HEK293 (cell line): ENCODE results near the gene CACNA1C.

Experiments used
- CTCF ChIA-PET: fragments of 350-600 bp; formaldehyde crosslinking; extraction: SDS; loops from one replicate; lab custom pipeline; 2021; ENCODE audit warnings: antibody characterized with exemption; lab: Yijun Ruan, JAX
- POLR2A ChIA-PET: fragments of 300-600 bp; formaldehyde crosslinking; extraction: SDS; loops from one replicate; lab custom pipeline; 2020; ENCODE audit warnings: antibody characterized with exemption, inconsistent platforms; lab: Yijun Ruan, JAX
- H3K27ac ChIP-seq: fragments of 200-500 bp; sonication (Bioruptor generic); 2 replicates; pipeline ENCODE4 v1.5.1; 2014; ENCODE audit warnings: low read depth, low read length, control low read depth, inconsistent platforms; ENCODE audit errors: extremely low read depth
- H3K36me3 ChIP-seq, 2 experiments: fragments of 200-500 bp in 1 of 2; sonication (Bioruptor generic) in 1 of 2; 1 replicate in 1 of 2; 2 replicates in 1 of 2; pipeline ENCODE4 v1.5.1; 2014 to 2017; ENCODE audit warnings: inconsistent platforms in 2 of 2, low read length in 2 of 2; ENCODE audit not compliant: control insufficient read depth in 2 of 2, insufficient read depth in 1 of 2
- H3K4me1 ChIP-seq: fragments of 200-500 bp; sonication (Bioruptor generic); 2 replicates; pipeline ENCODE4 v1.5.1; 2014; ENCODE audit warnings: mild to moderate bottlenecking, low read length, inconsistent platforms; ENCODE audit not compliant: control insufficient read depth, insufficient read depth
- H3K4me3 ChIP-seq: 2 replicates; pipeline ENCODE4 v1.5.1; 2011; ENCODE audit warnings: low read depth, mild to moderate bottlenecking, control low read depth, low read length, moderate library complexity
- H3K9me3 ChIP-seq: fragments of 200-500 bp; sonication (Bioruptor generic); 2 replicates; pipeline ENCODE4 v1.5.1; 2014; ENCODE audit warnings: low read depth, low read length, inconsistent platforms; ENCODE audit not compliant: control insufficient read depth, insufficient read depth
- GFI1B ChIP-seq: fragments of 450-650 bp; formaldehyde crosslinking; IDR thresholded peaks from 2 replicates; pipeline ENCODE4 v1.5.1; 2016; ENCODE audit warnings: missing biosample characterization, missing genetic modification characterization
- GLI2 ChIP-seq: fragments of 450-650 bp; formaldehyde crosslinking; IDR thresholded peaks from 2 replicates; pipeline ENCODE4; 2017; ENCODE audit warnings: missing biosample characterization, missing genetic modification characterization, low read depth, borderline replicate concordance
- REPIN1 ChIP-seq: fragments of 450-650 bp; formaldehyde crosslinking; IDR thresholded peaks from 2 replicates; pipeline ENCODE4 v1.5.1; 2017; ENCODE audit warnings: missing biosample characterization, missing genetic modification characterization, low read depth
- SCRT2 ChIP-seq: fragments of 450-650 bp; formaldehyde crosslinking; IDR thresholded peaks from 2 replicates; pipeline ENCODE4 v1.5.1; 2016; ENCODE audit warnings: missing biosample characterization, missing genetic modification characterization
- ZIC2 ChIP-seq: fragments of 450-650 bp; formaldehyde crosslinking; IDR thresholded peaks from 2 replicates; pipeline ENCODE4 v1.5.1; 2016; ENCODE audit warnings: missing biosample characterization, missing genetic modification characterization
- ZNF140 ChIP-seq: fragments of 450-650 bp; formaldehyde crosslinking; IDR thresholded peaks from 2 replicates; pipeline ENCODE4 v1.5.1; 2016; ENCODE audit warnings: missing biosample characterization, missing genetic modification characterization
- ZNF16 ChIP-seq: fragments of 450-650 bp; formaldehyde crosslinking; IDR thresholded peaks from 2 replicates; pipeline ENCODE4 v1.5.1; 2016; ENCODE audit warnings: low read depth, missing biosample characterization, missing genetic modification characterization
- ZNF175 ChIP-seq: fragments of 450-650 bp; formaldehyde crosslinking; IDR thresholded peaks from 2 replicates; pipeline ENCODE4 v1.5.1; 2016; ENCODE audit warnings: missing biosample characterization, missing genetic modification characterization
- ZNF18 ChIP-seq: fragments of 450-650 bp; formaldehyde crosslinking; IDR thresholded peaks from 2 replicates; pipeline ENCODE4 v1.5.1; 2016; ENCODE audit warnings: missing biosample characterization, missing genetic modification characterization
- ZNF19 ChIP-seq: fragments of 450-650 bp; formaldehyde crosslinking; IDR thresholded peaks from 2 replicates; pipeline ENCODE4; 2016; ENCODE audit warnings: missing biosample characterization, missing genetic modification characterization, low read depth
- ZNF324 ChIP-seq: fragments of 450-650 bp; formaldehyde crosslinking; IDR thresholded peaks from 2 replicates; pipeline ENCODE4 v1.5.1; 2016; ENCODE audit warnings: missing biosample characterization, missing genetic modification characterization
- ZNF391 ChIP-seq: fragments of 450-650 bp; formaldehyde crosslinking; IDR thresholded peaks from 2 replicates; pipeline ENCODE4 v1.5.1; 2016; ENCODE audit warnings: low read depth, missing biosample characterization, missing genetic modification characterization, borderline replicate concordance
- ZNF473 ChIP-seq: fragments of 450-650 bp; formaldehyde crosslinking; IDR thresholded peaks from 2 replicates; pipeline ENCODE4 v1.5.1; 2017; ENCODE audit warnings: missing biosample characterization, missing genetic modification characterization
- ZNF488 ChIP-seq: fragments of 450-650 bp; formaldehyde crosslinking; IDR thresholded peaks from 2 replicates; pipeline ENCODE4 v1.5.1; 2016; ENCODE audit warnings: missing biosample characterization, missing genetic modification characterization
- ZNF561 ChIP-seq: fragments of 450-650 bp; IDR thresholded peaks from 2 replicates; pipeline ENCODE4 v1.5.1; 2018; ENCODE audit warnings: missing biosample characterization, missing genetic modification characterization, borderline replicate concordance
- ZNF571 ChIP-seq: fragments of 450-650 bp; formaldehyde crosslinking; IDR thresholded peaks from 2 replicates; pipeline ENCODE4 v1.5.0; 2017; ENCODE audit warnings: missing biosample characterization, missing genetic modification characterization
- ZNF585B ChIP-seq: fragments of 450-650 bp; formaldehyde crosslinking; IDR thresholded peaks from 2 replicates; pipeline ENCODE4 v1.5.1; 2016; ENCODE audit warnings: missing biosample characterization, missing genetic modification characterization
- ZNF624 ChIP-seq: fragments of 450-650 bp; formaldehyde crosslinking; IDR thresholded peaks from 2 replicates; pipeline ENCODE4 v1.5.1; 2017; ENCODE audit warnings: missing biosample characterization, missing genetic modification characterization
- ZNF768 ChIP-seq: fragments of 450-650 bp; formaldehyde crosslinking; IDR thresholded peaks from 2 replicates; pipeline ENCODE4 v1.5.1; 2018; ENCODE audit warnings: missing biosample characterization, mild to moderate bottlenecking, missing genetic modification characterization
- ZNF843 ChIP-seq: fragments of 450-650 bp; formaldehyde crosslinking; IDR thresholded peaks from 2 replicates; pipeline ENCODE4 v1.5.1; 2016; ENCODE audit warnings: missing biosample characterization, missing genetic modification characterization
- TF ChIP-seq, protein P1 (sequence below): fragments of 450-650 bp; formaldehyde crosslinking; IDR thresholded peaks from 2 replicates; pipeline ENCODE4 v1.5.1; 2017; ENCODE audit warnings: missing biosample characterization, mild to moderate bottlenecking, missing genetic modification characterization, moderate library complexity
- TF ChIP-seq, protein P2 (sequence below): fragments of 450-650 bp; formaldehyde crosslinking; IDR thresholded peaks from 2 replicates; pipeline ENCODE4 v1.5.1; 2016; ENCODE audit warnings: missing biosample characterization, missing genetic modification characterization, borderline replicate concordance
- TF ChIP-seq, protein P3 (sequence below): fragments of 450-650 bp; formaldehyde crosslinking; IDR thresholded peaks from 2 replicates; pipeline ENCODE4 v1.5.1; 2016; ENCODE audit warnings: missing biosample characterization, missing genetic modification characterization
- TF ChIP-seq, protein P4 (sequence below): fragments of 450-650 bp; formaldehyde crosslinking; IDR thresholded peaks from 2 replicates; pipeline ENCODE4 v1.5.1; 2016; ENCODE audit warnings: missing biosample characterization, missing genetic modification characterization

Gene CACNA1C

DNA sequence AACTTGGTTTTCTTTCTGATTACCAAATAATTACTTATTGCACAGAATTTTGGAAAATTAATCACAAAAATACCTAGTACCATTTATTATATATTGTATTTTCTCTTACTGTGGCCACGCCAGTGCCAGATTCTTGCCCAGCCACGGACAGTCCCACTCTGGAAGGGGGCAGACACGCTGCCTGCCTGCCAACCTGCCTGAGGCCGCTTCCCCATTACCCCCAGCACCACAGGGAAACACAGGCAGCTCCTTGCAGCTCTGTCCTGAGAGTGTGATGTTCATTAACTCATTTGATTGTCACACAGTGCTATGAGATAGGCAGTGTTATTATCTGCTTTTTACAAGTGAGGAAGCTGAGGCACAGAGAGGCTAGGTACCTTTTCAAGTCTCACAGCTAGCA lies 46.8 kb downstream of the CACNA1C start:
- H3K36me3 ChIP-seq: no peaks in the 10 kb centered on the region
- no peaks in the 10 kb centered on the region for H3K4me1 ChIP-seq
- CTCF ChIA-PET: interaction anchor here (1.0 kb wide), 1 partner anchor 483 kb away, joined by 3 read pairs; no protein-coding TSS in a partner anchor
- TF ChIP-seq, protein P1, sequence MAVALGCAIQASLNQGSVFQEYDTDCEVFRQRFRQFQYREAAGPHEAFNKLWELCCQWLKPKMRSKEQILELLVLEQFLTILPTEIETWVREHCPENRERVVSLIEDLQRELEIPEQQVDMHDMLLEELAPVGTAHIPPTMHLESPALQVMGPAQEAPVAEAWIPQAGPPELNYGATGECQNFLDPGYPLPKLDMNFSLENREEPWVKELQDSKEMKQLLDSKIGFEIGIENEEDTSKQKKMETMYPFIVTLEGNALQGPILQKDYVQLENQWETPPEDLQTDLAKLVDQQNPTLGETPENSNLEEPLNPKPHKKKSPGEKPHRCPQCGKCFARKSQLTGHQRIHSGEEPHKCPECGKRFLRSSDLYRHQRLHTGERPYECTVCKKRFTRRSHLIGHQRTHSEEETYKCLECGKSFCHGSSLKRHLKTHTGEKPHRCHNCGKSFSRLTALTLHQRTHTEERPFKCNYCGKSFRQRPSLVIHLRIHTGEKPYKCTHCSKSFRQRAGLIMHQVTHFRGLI (tag by site-specific recombination): no peak
- TF ChIP-seq GLI2 (no peak), REPIN1 (tag by site-specific recombination) (no peak), ZNF768 (tag by site-specific recombination) (no peak), ZNF585B (tag by site-specific recombination) (no peak), ZNF324 (tag by site-specific recombination) (no peak), ZNF19 (no peak), ZNF843 (no peak), ZNF488 (tag by site-specific recombination) (no peak), ZNF561 (tag by site-specific recombination) (no peak), ZNF175 (tag by site-specific recombination) (no peak), ZNF140 (tag by site-specific recombination) (no peak), ZNF473 (tag by site-specific recombination) (no peak), ZNF571 (tag by site-specific recombination) (no peak)
- TF ChIP-seq, protein P2, sequence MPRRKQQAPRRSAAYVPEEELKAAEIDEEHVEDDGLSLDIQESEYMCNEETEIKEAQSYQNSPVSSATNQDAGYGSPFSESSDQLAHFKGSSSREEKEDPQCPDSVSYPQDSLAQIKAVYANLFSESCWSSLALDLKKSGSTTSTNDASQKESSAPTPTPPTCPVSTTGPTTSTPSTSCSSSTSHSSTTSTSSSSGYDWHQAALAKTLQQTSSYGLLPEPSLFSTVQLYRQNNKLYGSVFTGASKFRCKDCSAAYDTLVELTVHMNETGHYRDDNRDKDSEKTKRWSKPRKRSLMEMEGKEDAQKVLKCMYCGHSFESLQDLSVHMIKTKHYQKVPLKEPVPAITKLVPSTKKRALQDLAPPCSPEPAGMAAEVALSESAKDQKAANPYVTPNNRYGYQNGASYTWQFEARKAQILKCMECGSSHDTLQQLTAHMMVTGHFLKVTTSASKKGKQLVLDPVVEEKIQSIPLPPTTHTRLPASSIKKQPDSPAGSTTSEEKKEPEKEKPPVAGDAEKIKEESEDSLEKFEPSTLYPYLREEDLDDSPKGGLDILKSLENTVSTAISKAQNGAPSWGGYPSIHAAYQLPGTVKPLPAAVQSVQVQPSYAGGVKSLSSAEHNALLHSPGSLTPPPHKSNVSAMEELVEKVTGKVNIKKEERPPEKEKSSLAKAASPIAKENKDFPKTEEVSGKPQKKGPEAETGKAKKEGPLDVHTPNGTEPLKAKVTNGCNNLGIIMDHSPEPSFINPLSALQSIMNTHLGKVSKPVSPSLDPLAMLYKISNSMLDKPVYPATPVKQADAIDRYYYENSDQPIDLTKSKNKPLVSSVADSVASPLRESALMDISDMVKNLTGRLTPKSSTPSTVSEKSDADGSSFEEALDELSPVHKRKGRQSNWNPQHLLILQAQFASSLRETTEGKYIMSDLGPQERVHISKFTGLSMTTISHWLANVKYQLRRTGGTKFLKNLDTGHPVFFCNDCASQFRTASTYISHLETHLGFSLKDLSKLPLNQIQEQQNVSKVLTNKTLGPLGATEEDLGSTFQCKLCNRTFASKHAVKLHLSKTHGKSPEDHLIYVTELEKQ (tag by site-specific recombination): no peak
- TF ChIP-seq, all 188 proteins: peak for 0
- POLR2A ChIA-PET: no interaction called here
- Histone ChIP-seq H3K27ac (no peak overlapping the region), H3K9me3 (no peaks in the 10 kb centered on the region), H3K4me3 (no peak overlapping the region)

DNA sequence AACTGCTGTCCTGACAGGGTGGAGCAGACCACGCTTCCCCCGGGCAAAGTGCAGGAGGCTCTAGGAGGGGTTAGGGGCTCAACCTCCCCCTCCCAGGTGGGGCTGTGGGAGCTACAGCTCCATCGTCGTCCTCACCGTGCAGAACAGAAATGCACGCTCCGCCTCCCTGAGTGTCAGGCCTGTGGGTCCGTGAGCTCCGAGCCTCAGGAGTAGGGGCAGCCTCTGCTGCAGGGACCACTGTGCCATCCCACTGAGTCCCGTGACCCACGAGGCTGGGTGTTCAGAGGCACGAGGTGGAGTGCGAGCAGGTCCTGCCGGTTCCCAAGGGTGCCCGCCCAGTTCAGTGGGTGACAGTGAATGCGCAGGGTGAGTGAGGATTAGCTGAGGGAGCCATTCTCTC lies 48.6 kb downstream of the CACNA1C start:
- H3K36me3 ChIP-seq: no peaks in the 10 kb centered on the region
- ChIA-PET CTCF (no interaction called here), POLR2A (no interaction called here)
- H3K4me1 ChIP-seq: no peaks in the 10 kb centered on the region
- no peak overlapping the region for H3K27ac ChIP-seq
- H3K9me3 ChIP-seq: no peaks in the 10 kb centered on the region
- no peak overlapping the region for H3K4me3 ChIP-seq
- TF ChIP-seq, protein P3, sequence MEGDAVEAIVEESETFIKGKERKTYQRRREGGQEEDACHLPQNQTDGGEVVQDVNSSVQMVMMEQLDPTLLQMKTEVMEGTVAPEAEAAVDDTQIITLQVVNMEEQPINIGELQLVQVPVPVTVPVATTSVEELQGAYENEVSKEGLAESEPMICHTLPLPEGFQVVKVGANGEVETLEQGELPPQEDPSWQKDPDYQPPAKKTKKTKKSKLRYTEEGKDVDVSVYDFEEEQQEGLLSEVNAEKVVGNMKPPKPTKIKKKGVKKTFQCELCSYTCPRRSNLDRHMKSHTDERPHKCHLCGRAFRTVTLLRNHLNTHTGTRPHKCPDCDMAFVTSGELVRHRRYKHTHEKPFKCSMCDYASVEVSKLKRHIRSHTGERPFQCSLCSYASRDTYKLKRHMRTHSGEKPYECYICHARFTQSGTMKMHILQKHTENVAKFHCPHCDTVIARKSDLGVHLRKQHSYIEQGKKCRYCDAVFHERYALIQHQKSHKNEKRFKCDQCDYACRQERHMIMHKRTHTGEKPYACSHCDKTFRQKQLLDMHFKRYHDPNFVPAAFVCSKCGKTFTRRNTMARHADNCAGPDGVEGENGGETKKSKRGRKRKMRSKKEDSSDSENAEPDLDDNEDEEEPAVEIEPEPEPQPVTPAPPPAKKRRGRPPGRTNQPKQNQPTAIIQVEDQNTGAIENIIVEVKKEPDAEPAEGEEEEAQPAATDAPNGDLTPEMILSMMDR: no peak
- TF ChIP-seq GLI2 (no peak), SCRT2 (tag by site-specific recombination) (no peak), ZNF18 (no peak), GFI1B (tag by site-specific recombination) (no peak), ZIC2 (tag by site-specific recombination) (no peak), ZNF624 (tag by site-specific recombination) (no peak), REPIN1 (tag by site-specific recombination) (no peak), ZNF391 (tag by site-specific recombination) (no peak), ZNF16 (no peak)
- TF ChIP-seq, protein P1 (tag by site-specific recombination): no peak
- TF ChIP-seq, protein P4, sequence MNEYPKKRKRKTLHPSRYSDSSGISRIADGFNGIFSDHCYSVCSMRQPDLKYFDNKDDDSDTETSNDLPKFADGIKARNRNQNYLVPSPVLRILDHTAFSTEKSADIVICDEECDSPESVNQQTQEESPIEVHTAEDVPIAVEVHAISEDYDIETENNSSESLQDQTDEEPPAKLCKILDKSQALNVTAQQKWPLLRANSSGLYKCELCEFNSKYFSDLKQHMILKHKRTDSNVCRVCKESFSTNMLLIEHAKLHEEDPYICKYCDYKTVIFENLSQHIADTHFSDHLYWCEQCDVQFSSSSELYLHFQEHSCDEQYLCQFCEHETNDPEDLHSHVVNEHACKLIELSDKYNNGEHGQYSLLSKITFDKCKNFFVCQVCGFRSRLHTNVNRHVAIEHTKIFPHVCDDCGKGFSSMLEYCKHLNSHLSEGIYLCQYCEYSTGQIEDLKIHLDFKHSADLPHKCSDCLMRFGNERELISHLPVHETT (tag by site-specific recombination): no peak
